Measurements from ENCODE around the gene PDE4D. TPM values are rescaled to one million over a fixed set of nuclear protein-coding genes. Genes with fewer than 3 reads are reported as not detected.

Gene PDE4D
- total RNA-seq, 1 experiment from 2014 or later: 61.2 TPM

- no peak overlapping the region for H3K9ac ChIP-seq (ENCODE audit: low read length)
- H3K9me2 ChIP-seq (replicated peaks; ENCODE audit: insufficient read depth, low read length): no peaks in the 10 kb centered on the region
- no peak overlapping the region for H3K27ac ChIP-seq (ENCODE audit: low read length)
- H4K20me1 ChIP-seq (ENCODE audit: insufficient read depth, low read depth, low read length): no peaks in the 10 kb centered on the region
- H3K27me3 ChIP-seq (ENCODE audit: low read length): no peaks in the 10 kb centered on the region
- H3K79me2 ChIP-seq (ENCODE audit: low read length): no peaks in the 10 kb centered on the region
- no peak overlapping the region for H3K4me3 ChIP-seq (ENCODE audit: low read length)
- no peaks in the 10 kb centered on the region for H3K9me3 ChIP-seq (ENCODE audit: low read length)
- H3K36me3 ChIP-seq (ENCODE audit: insufficient read depth, low read length): no peaks in the 10 kb centered on the region
- no peak overlapping the region for H3K4me2 ChIP-seq (ENCODE audit: low read depth, low read length, poor library complexity, severe bottlenecking)
- no peaks in the 10 kb centered on the region for H3K4me1 ChIP-seq (ENCODE audit: low read length)
- no peak overlapping the region for H2AFZ ChIP-seq (ENCODE audit: low read length)
- no peak for DNase-seq
Observed at GRCh38 chr5:58925627-58926540, 967.6 kb downstream of the PDE4D start.

GRCh38 chr5:58924306-58924705, 969.2 kb downstream of the PDE4D start:
- no peak overlapping the region for H3K4me2 ChIP-seq (ENCODE audit: low read depth, low read length, poor library complexity, severe bottlenecking)
- H3K9ac ChIP-seq (ENCODE audit: low read length): no peak overlapping the region
- H3K36me3 ChIP-seq (ENCODE audit: insufficient read depth, low read length): no peaks in the 10 kb centered on the region
- H3K4me1 ChIP-seq (ENCODE audit: low read length): no peaks in the 10 kb centered on the region
- H2AFZ ChIP-seq (ENCODE audit: low read length): no peak overlapping the region
- no peaks in the 10 kb centered on the region for H3K27me3 ChIP-seq (ENCODE audit: low read length)
- no peak for DNase-seq
- H4K20me1 ChIP-seq (ENCODE audit: insufficient read depth, low read depth, low read length): no peaks in the 10 kb centered on the region
- no peaks in the 10 kb centered on the region for H3K9me3 ChIP-seq (ENCODE audit: low read length)
- no peak overlapping the region for H3K4me3 ChIP-seq (ENCODE audit: low read length)
- no peaks in the 10 kb centered on the region for H3K79me2 ChIP-seq (ENCODE audit: low read length)
- H3K9me2 ChIP-seq (replicated peaks; ENCODE audit: insufficient read depth, low read length): no peaks in the 10 kb centered on the region
- H3K27ac ChIP-seq (ENCODE audit: low read length): no peak overlapping the region

- Histone ChIP-seq H4K20me1 (ENCODE audit: insufficient read depth, low read depth, low read length) (no peaks in the 10 kb centered on the region), H3K9me3 (ENCODE audit: low read length) (no peaks in the 10 kb centered on the region), H3K36me3 (ENCODE audit: insufficient read depth, low read length) (no peaks in the 10 kb centered on the region), H2AFZ (ENCODE audit: low read length) (no peak overlapping the region), H3K4me2 (ENCODE audit: low read depth, low read length, poor library complexity, severe bottlenecking) (no peak overlapping the region), H3K9ac (ENCODE audit: low read length) (no peak overlapping the region), H3K27ac (ENCODE audit: low read length) (no peak overlapping the region), H3K4me1 (ENCODE audit: low read length) (no peaks in the 10 kb centered on the region), H3K79me2 (ENCODE audit: low read length) (no peaks in the 10 kb centered on the region), H3K9me2 (replicated peaks; ENCODE audit: insufficient read depth, low read length) (no peaks in the 10 kb centered on the region), H3K4me3 (ENCODE audit: low read length) (no peak overlapping the region), H3K27me3 (ENCODE audit: low read length) (no peaks in the 10 kb centered on the region)
- no peak for DNase-seq
Observed at GRCh38 chr5:58923355-58923754, 970.2 kb downstream of the PDE4D start.

GRCh38 chr5:58922461-58923171, 970.9 kb downstream of the PDE4D start:
- no peak overlapping the region for H2AFZ ChIP-seq (ENCODE audit: low read length)
- no peaks in the 10 kb centered on the region for H3K9me3 ChIP-seq (ENCODE audit: low read length)
- H3K9me2 ChIP-seq (replicated peaks; ENCODE audit: insufficient read depth, low read length): no peaks in the 10 kb centered on the region
- no peaks in the 10 kb centered on the region for H4K20me1 ChIP-seq (ENCODE audit: insufficient read depth, low read depth, low read length)
- no peaks in the 10 kb centered on the region for H3K36me3 ChIP-seq (ENCODE audit: insufficient read depth, low read length)
- no peak overlapping the region for H3K4me3 ChIP-seq (ENCODE audit: low read length)
- H3K27ac ChIP-seq (ENCODE audit: low read length): no peak overlapping the region
- H3K27me3 ChIP-seq (ENCODE audit: low read length): no peaks in the 10 kb centered on the region
- no peak for DNase-seq
- H3K4me2 ChIP-seq (ENCODE audit: low read depth, low read length, poor library complexity, severe bottlenecking): no peak overlapping the region
- H3K79me2 ChIP-seq (ENCODE audit: low read length): no peaks in the 10 kb centered on the region
- no peak overlapping the region for H3K9ac ChIP-seq (ENCODE audit: low read length)
- H3K4me1 ChIP-seq (ENCODE audit: low read length): no peaks in the 10 kb centered on the region

GRCh38 chr5:58921159-58921558, 972.4 kb downstream of the PDE4D start:
- Histone ChIP-seq H3K4me2 (ENCODE audit: low read depth, low read length, poor library complexity, severe bottlenecking) (no peak overlapping the region), H2AFZ (ENCODE audit: low read length) (no peak overlapping the region), H3K36me3 (ENCODE audit: insufficient read depth, low read length) (no peaks in the 10 kb centered on the region), H3K79me2 (ENCODE audit: low read length) (no peaks in the 10 kb centered on the region), H3K27ac (ENCODE audit: low read length) (no peak overlapping the region), H3K9me2 (replicated peaks; ENCODE audit: insufficient read depth, low read length) (no peaks in the 10 kb centered on the region), H3K4me1 (ENCODE audit: low read length) (no peaks in the 10 kb centered on the region), H3K4me3 (ENCODE audit: low read length) (no peak overlapping the region), H3K27me3 (ENCODE audit: low read length) (no peaks in the 10 kb centered on the region), H3K9ac (ENCODE audit: low read length) (no peak overlapping the region), H3K9me3 (ENCODE audit: low read length) (no peaks in the 10 kb centered on the region), H4K20me1 (ENCODE audit: insufficient read depth, low read depth, low read length) (no peaks in the 10 kb centered on the region)
- DNase-seq: no peak

- Histone ChIP-seq H3K79me2 (ENCODE audit: low read length) (no peaks in the 10 kb centered on the region), H3K27ac (ENCODE audit: low read length) (no peak overlapping the region), H4K20me1 (ENCODE audit: insufficient read depth, low read depth, low read length) (no peaks in the 10 kb centered on the region), H3K36me3 (ENCODE audit: insufficient read depth, low read length) (no peaks in the 10 kb centered on the region), H2AFZ (ENCODE audit: low read length) (no peak overlapping the region), H3K9ac (ENCODE audit: low read length) (no peak overlapping the region), H3K9me3 (ENCODE audit: low read length) (no peaks in the 10 kb centered on the region), H3K4me1 (ENCODE audit: low read length) (no peaks in the 10 kb centered on the region), H3K9me2 (replicated peaks; ENCODE audit: insufficient read depth, low read length) (no peaks in the 10 kb centered on the region), H3K4me2 (ENCODE audit: low read depth, low read length, poor library complexity, severe bottlenecking) (no peak overlapping the region), H3K4me3 (ENCODE audit: low read length) (no peak overlapping the region), H3K27me3 (ENCODE audit: low read length) (no peaks in the 10 kb centered on the region)
- no peak for DNase-seq
Observed at GRCh38 chr5:58919833-58920232, 973.7 kb downstream of the PDE4D start.

Small RNAs within 50 kb of the gene (small RNA-seq; reads per million reads assigned to genes)
- gene MIR582: 11.0 reads per million, percentile 92 among the genes with 10 or more reads in this experiment

All from Karpas-422 (cell line).